Urothelium cell line (cell line): ENCODE results near the gene ZDBF2.
"Not testable (repeated sequence)": the region's sequence is repeated elsewhere in the genome, so short reads cannot be mapped to it uniquely, and the experiment has no call there.

Source experiments
- DNase-seq: peaks from one replicate; pipeline ENCODE4 v3.0.0; 2011; ENCODE audit warnings: low spot score, mixed read lengths
- FAIRE-seq: peaks from 2 replicates; lab custom pipeline; 2011; peaks lifted over from hg19 to GRCh38; lab: Jason Lieb, UNC

Gene ZDBF2

GRCh38 chr2:206274434-206275311 lies at the start of gene ZDBF2:
Gene ZDBF2, plus strand, starts transcription at chr2:206274663. Its CDS starts 7,187 bp downstream, at chr2:206281850.
- FAIRE-seq = no peak
- DNase-seq = peak; percentile 90

DNA sequence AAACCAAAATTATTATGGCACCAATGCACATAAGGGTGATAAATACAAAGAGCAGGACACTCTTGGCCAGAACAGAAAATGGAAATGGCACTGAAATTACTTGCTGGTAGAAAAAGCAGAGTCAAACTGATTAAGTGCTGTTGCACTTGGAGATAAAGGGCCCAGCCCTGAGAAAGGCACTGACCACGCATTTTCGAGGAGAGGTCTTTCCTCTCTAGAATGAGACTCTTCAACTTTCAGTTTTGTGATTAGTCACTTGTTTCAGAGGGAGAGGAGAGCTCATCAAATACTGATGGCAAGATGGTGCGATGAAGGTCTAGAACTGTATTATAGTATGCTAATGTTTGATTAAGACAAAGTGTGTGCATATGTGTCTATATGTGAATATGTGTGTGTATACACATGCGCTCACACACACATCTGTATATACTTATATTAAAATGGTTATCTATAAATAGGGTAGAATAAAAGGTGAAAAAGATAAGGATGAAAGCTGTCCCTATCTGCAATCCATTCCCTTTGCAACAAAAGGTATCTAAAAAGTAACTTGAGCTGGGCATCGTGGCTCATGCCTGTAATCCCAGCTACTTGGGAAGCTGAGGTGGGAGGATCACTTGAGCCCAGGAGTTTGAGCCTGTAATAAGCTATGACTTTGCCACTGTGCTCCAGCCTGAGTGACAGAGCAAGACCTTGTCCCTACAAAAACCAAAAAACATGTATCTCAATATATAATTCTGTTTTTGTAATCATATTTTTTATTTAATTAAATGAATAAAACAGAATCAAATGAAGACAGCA lies 48.8 kb upstream of the ZDBF2 start:
- DNase-seq (no peak), FAIRE-seq (no peak)

DNA sequence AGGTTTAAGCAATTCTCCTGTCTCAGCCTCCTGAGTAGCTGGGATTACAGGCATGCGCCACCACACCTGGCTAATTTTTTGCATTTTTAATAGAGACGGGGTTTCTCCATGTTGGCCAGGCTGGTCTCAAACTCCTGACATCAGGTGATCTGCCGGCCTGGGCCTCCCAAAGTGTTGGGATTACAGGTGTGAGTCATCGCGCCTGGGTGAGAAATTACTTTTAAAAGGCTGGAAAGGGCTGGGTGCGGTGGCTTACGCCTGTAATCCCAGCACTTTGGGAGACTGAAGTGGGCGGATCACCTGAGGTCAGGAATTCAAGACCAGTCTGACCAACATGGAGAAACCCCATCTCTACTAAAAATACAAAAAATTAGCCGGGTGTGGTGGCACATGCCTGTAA lies 45.8 kb upstream of the ZDBF2 start:
- not testable (repeated sequence) for DNase-seq, FAIRE-seq

DNA sequence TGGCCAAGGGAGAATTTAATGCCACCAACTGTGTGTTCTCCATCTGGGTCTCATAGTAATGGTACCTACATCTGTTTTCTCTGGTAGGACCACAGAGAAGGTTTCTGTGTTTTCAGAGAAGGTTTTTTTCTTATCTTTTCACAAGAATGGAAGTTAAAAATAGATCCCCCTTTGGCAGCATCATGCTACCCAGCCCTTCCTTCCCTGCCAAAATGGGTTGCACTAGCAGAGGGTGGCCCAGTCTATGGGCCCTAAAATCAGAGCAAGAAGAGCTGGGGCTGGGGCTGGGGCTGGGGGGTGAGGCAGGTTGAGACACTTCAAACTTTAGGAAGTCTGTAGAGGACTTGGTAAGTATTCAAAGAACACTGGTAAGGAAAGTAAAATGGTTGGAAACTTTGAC lies 44.8 kb upstream of the ZDBF2 start:
- no peak for DNase-seq
- no peak for FAIRE-seq

DNA sequence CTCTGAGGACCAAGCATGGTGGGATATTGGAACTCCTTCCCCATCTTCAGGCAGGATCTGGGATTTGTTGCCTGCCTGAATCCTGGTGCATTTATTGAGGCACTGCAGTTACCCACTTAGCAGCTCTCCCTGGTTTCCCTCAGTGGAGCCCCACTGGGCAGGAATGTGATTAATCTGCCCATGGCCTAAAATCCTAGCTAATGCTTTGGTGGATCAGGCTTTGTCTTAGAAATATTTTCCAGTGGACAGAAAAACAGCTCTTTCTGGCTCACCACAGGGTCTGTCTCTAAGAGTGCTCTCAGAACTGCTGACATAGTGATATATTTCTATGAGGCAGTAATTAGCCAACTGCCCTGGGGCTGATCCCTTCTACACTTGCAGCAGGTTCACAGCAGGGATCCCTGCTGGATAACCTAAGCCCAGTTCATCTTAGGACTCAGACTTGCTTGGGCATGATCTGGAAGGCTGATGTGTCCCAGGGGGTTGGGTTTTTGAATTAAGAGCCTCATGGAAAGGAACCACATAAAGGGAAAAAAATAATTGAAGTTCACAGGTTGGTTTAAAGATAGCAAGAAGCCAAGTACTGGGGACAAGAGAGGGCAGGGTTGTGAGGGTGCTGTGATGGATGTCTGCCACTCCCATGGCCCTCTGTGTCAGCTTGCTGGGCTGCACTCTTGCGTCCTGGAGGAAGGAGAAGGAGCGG lies 44.3 kb upstream of the ZDBF2 start:
- FAIRE-seq (no peak), DNase-seq (no peak)

DNA sequence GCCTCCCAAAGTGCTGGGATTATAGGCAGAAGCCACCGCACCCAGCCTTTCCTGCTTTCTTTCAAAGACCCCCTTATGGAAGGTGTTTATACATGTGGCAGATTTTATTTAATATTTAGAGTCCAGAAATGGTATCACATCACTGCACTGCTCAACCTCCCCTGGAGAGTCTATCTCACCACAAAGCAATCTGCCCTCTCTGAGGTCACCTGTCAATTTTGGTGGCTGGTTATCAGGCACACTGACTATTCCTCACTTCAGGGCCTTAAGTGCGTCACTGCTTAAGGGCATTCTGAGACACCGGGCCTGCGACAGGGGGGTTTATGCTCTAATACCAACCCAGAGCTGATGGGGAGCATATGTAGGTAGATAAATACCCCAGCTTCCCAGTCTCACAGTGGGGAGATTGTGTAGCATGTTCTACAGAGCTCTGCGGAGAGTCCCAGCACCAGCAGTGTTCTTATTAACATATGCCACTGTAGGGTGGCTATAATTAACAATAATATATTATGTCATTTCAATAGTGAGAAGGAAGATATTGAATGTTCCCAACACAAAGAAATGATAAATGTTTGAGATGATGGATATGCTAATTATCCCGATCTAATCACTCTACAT lies 42.7 kb upstream of the ZDBF2 start:
- FAIRE-seq (no peak), DNase-seq (no peak)

GRCh38 chr2:206232287-206233035 lies 42.0 kb upstream of the ZDBF2 start:
- FAIRE-seq (no peak), DNase-seq (no peak)

DNA sequence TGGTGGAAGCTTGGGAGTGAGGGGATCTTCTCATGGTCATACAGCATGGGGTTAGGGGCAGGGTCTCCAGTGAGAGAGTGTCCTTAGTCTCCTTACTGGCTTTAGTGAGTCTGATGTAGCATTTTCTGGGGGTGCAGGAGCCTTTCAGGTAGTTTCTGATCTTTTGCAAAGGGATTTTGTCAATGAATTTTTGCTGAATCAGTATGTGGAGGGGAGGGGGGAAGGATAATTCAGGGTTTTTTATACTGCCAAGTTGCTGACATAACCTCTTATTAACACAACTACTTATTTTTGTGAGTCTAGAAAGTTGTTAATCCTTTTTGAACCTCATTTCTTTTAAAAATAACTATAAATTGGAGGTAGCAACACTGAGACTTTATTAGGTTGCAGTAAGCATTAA lies 35.3 kb upstream of the ZDBF2 start:
- FAIRE-seq = no peak
- DNase-seq = no peak

- FAIRE-seq = no peak
- DNase-seq = no peak
These were observed 34.1 kb upstream of the ZDBF2 start for GRCh38 chr2:206240327-206240726.

- DNase-seq = no peak
- no peak for FAIRE-seq
These were observed 32.7 kb upstream of the ZDBF2 start for GRCh38 chr2:206241736-206242135.

- DNase-seq (no peak), FAIRE-seq (no peak)
These were observed 29.2 kb upstream of the ZDBF2 start for GRCh38 chr2:206245265-206245672.

- DNase-seq (no peak), FAIRE-seq (no peak)
These were observed 24.2 kb upstream of the ZDBF2 start for GRCh38 chr2:206250041-206250897.

DNA sequence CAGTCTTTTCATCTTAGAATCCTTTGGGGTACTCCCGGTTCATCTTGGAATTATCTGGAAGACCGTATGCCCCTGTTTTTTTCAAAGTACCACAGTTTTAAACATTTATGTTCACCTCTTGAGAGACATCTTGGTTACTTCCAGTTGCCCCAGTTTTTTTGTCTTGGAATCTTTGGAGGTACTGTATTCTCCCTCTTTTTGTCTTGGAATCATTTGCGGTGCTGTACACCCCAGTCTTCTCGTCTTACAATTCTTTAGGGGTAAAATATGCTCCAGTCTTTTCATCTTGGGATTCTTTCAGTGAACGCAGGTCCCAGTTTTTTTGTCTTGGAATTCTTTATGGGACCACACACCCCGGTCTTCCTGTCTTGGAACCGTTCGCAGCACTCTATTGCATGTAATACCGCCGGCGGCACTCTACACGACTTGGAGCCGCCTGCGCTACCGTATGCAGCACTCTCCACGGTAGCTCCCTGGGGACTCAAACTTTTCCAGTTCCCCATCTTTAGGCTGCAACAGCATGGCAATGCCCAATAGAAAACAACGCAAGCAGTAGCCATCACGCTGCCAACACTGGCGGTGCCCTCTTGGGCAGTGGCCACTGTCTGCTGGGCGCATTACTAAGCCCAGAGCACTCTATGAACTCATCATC lies 21.2 kb upstream of the ZDBF2 start:
- no peak for FAIRE-seq
- DNase-seq = no peak

- FAIRE-seq = no peak
- no peak for DNase-seq
These were observed 20.7 kb upstream of the ZDBF2 start for GRCh38 chr2:206253777-206254166.

DNA sequence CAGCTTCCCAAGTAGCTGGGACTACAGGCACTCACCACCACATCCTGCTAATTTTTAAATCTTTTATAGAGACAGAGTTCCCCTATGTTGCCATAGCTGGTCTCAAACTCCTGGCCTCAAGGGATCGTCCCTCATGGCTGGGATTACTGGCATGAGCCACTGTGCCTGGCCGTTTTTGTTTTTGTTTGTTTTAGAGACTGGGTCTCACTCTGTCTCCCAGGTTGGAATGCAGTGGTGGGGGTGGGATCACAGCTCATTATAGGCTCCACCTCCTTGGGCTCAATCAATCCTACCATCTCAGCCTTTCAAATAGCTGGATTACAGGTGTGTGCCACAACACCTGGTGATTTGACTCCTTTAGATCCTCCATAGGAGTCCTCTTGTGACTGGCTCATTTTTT lies 19.5 kb upstream of the ZDBF2 start:
- DNase-seq (no peak), FAIRE-seq (no peak)

- DNase-seq (no peak), FAIRE-seq (no peak)
These were observed 17.7 kb upstream of the ZDBF2 start for GRCh38 chr2:206256706-206257205.

- peak; percentile 73 for FAIRE-seq
- DNase-seq = no peak
These were observed 17.1 kb upstream of the ZDBF2 start for GRCh38 chr2:206257350-206257749.

DNA sequence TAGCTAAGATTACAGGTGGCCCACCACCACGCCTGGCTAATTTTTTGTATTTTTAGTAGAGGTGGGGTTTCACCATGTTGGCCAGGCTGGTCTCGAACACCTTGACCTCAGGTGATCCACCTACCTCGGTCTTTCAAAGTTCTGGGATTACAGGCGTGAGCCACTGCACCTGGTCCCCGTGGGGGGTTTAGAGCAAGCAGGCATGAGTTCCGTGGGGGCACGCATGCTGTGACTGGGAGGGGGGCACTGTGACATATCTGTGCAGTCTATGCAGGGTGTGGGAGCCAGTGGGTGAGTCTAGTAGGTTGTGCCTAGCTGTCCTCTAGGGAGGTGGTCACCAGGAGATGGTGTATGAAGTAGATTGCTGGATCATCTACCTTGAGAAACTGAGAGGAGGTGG lies 16.6 kb upstream of the ZDBF2 start:
- FAIRE-seq = no peak

GRCh38 chr2:206258615-206259014 lies 15.8 kb upstream of the ZDBF2 start:
- DNase-seq, FAIRE-seq: not testable (repeated sequence)

More for the DNA sequence above, 16.6 kb upstream of the ZDBF2 start:
- no peak for DNase-seq
